IMR-90 (cell line): ENCODE results near the gene ATIC. TPM values are rescaled to one million over a fixed set of nuclear protein-coding genes. Genes with fewer than 3 reads are reported as not detected.

Source experiments
- ATAC-seq: fragments of 200-7000 bp; cut with Tn5 transposase; 2 replicates; pipeline ENCODE4 v1.9.1; 2020; ENCODE audit warnings: low read depth, mild to moderate bottlenecking, moderate library complexity
- BruUV-seq: library from RNA; stranded (reverse); fragments of 400-500 nt; replicated peaks from 2 replicates; lab custom pipeline; 2021; lab: Mats Ljungman, UMichigan
- CTCF ChIA-PET: fragments of 300-600 bp; formaldehyde crosslinking; extraction: SDS; loops from one replicate; lab custom pipeline; 2021; ENCODE audit warnings: antibody characterized with exemption; lab: Yijun Ruan, JAX
- POLR2A ChIA-PET: fragments of 300-600 bp; sonication (Branson Sonifier 250); formaldehyde crosslinking; loops from one replicate; lab custom pipeline; 2022; ENCODE audit warnings: antibody characterized with exemption; ENCODE audit not compliant: unreplicated experiment; lab: Charles Lee
- DNase-seq: peaks from one replicate; pipeline ENCODE4 v3.0.0; 2013
- H2AFZ ChIP-seq: replicated peaks from 2 replicates; pipeline ENCODE3; 2013; ENCODE audit warnings: low read length, mild to moderate bottlenecking; ENCODE audit not compliant: poor library complexity
- H2AK5ac ChIP-seq: 2 replicates; pipeline ENCODE4 v1.6.1; 2013; ENCODE audit warnings: low read depth, low read length, inconsistent platforms
- H2AK9ac ChIP-seq: replicated peaks from 2 replicates; pipeline ENCODE3; 2013; ENCODE audit warnings: mild to moderate bottlenecking, low read depth, low read length, moderate library complexity; ENCODE audit not compliant: poor library complexity
- H2BK120ac ChIP-seq: 2 replicates; pipeline ENCODE4 v1.6.1; 2013; ENCODE audit warnings: low read depth, low read length, inconsistent platforms
- H2BK15ac ChIP-seq: 3 replicates; pipeline ENCODE4 v1.6.1; 2013; ENCODE audit warnings: low read depth, low read length, inconsistent platforms
- H2BK20ac ChIP-seq: 2 replicates; pipeline ENCODE4 v1.6.1; 2013; ENCODE audit warnings: low read depth, mild to moderate bottlenecking, inconsistent platforms, low read length, moderate library complexity
- H2BK5ac ChIP-seq: 2 replicates; pipeline ENCODE4 v1.6.1; 2013; ENCODE audit warnings: mild to moderate bottlenecking, low read depth, low read length, inconsistent platforms; ENCODE audit not compliant: poor library complexity, severe bottlenecking
- H3K14ac ChIP-seq: replicated peaks from 2 replicates; pipeline ENCODE4 v1.6.1; 2013; ENCODE audit warnings: low read depth, low read length, inconsistent platforms
- H3K18ac ChIP-seq: 2 replicates; pipeline ENCODE4 v1.6.1; 2013; ENCODE audit warnings: low read depth, low read length, control low read depth
- H3K23ac ChIP-seq: 2 replicates; pipeline ENCODE4 v1.6.1; 2013; ENCODE audit warnings: low read depth, low read length, inconsistent platforms
- H3K27ac ChIP-seq: 2 replicates; pipeline ENCODE4 v1.5.1; 2013; ENCODE audit warnings: mild to moderate bottlenecking, control low read depth, low read length; ENCODE audit not compliant: insufficient read depth
- H3K27me3 ChIP-seq: 2 replicates; pipeline ENCODE4 v1.6.1; 2013; ENCODE audit warnings: low read length; ENCODE audit not compliant: control insufficient read depth, insufficient read depth
- H3K36me3 ChIP-seq: 2 replicates; pipeline ENCODE4 v1.6.1; 2013; ENCODE audit warnings: low read length, mixed read lengths; ENCODE audit not compliant: control insufficient read depth, insufficient read depth
- H3K4ac ChIP-seq: 2 replicates; pipeline ENCODE4 v1.6.1; 2013; ENCODE audit warnings: low read depth, low read length, inconsistent platforms
- H3K4me1 ChIP-seq: 2 replicates; pipeline ENCODE4 v1.6.1; 2013; ENCODE audit warnings: low read length, mixed read lengths; ENCODE audit not compliant: control insufficient read depth, insufficient read depth
- H3K4me2 ChIP-seq: 2 replicates; pipeline ENCODE4 v1.6.1; 2013; ENCODE audit warnings: low read depth, mild to moderate bottlenecking, control low read depth, low read length, moderate library complexity
- H3K4me3 ChIP-seq: 2 replicates; pipeline ENCODE4 v1.5.1; 2013; ENCODE audit warnings: low read depth, mild to moderate bottlenecking, control low read depth, low read length, moderate library complexity; ENCODE audit not compliant: insufficient read depth
- H3K56ac ChIP-seq: 2 replicates; pipeline ENCODE4 v1.6.1; 2013; ENCODE audit warnings: low read length, inconsistent platforms; ENCODE audit not compliant: insufficient read depth; ENCODE audit errors: extremely low read depth
- H3K79me1 ChIP-seq, 2 experiments: 2 replicates each; pipeline ENCODE4 v1.6.1; 2013; ENCODE audit warnings: low read length in 2 of 2, inconsistent platforms in 1 of 2, low read depth in 1 of 2
- H3K9ac ChIP-seq: 2 replicates; pipeline ENCODE4 v1.6.1; 2013; ENCODE audit warnings: low read depth, low read length, control low read depth
- H3K9me1 ChIP-seq: 2 replicates; pipeline ENCODE4 v1.6.1; 2013; ENCODE audit warnings: low read length, inconsistent platforms; ENCODE audit not compliant: insufficient read depth
- H3K9me3 ChIP-seq: 2 replicates; pipeline ENCODE4 v1.6.1; 2013; ENCODE audit warnings: low read length; ENCODE audit not compliant: control insufficient read depth, insufficient read depth
- H4K20me1 ChIP-seq: 2 replicates; pipeline ENCODE4 v1.6.1; 2013; ENCODE audit warnings: low read length, inconsistent platforms; ENCODE audit not compliant: insufficient read depth
- H4K5ac ChIP-seq: 2 replicates; pipeline ENCODE4 v1.6.1; 2013; ENCODE audit warnings: mild to moderate bottlenecking, low read depth, low read length, control low read depth
- H4K8ac ChIP-seq, 2 experiments: 2 replicates each; pipeline ENCODE4 v1.6.1; 2013; ENCODE audit warnings: low read depth in 2 of 2, low read length in 2 of 2, control low read depth in 1 of 2, inconsistent platforms in 1 of 2
- H4K91ac ChIP-seq: 2 replicates; pipeline ENCODE4 v1.6.1; 2013; ENCODE audit warnings: low read depth, low read length, inconsistent platforms; ENCODE audit not compliant: insufficient read depth
- BHLHE40 ChIP-seq: fragments of 150-350 bp; IDR thresholded peaks from 2 replicates; pipeline ENCODE4 v1.6.1; 2016; ENCODE audit warnings: mild to moderate bottlenecking, low read depth, low read length
- RFX5 ChIP-seq: IDR thresholded peaks from 2 replicates; pipeline ENCODE4 v1.8.0; 2012; ENCODE audit warnings: low read depth, mild to moderate bottlenecking, low read length, moderate library complexity
- WGBS, 2 experiments: methylation state at CpG; one replicate each; pipeline versions ENCODE4 v1.1.5 to v1.1.7; 2013; ENCODE audit warnings: missing lambda C conversion rate in 2 of 2; ENCODE audit not compliant: insufficient read length in 1 of 2; ENCODE audit errors: extremely low coverage in 2 of 2; 5-methylcytosine and 5-hydroxymethylcytosine counted together
- dilution Hi-C: fragments of 300-500 bp; cut with HindIII; formaldehyde crosslinking; loops from one replicate; pipeline ENCODE4 v1.14.3; 2018; ENCODE audit warnings: low sequenced_read_pairs; ENCODE audit not compliant: unreplicated experiment
- in situ Hi-C: fragments of 300-500 bp; cut with MboI; formaldehyde crosslinking; loops from 3 replicates; pipeline ENCODE4 v1.14.3; 2019; ENCODE audit warnings: low sequenced_read_pairs, inconsistent platforms, mixed read lengths
- intact Hi-C: fragments of 100-400 bp; cut with micrococcal nuclease; formaldehyde crosslinking; loops from 2 replicates; pipeline ENCODE4 v1.10.0; 2022
- polyA plus RNA-seq, 3 experiments: library from polyadenylated mRNA; depleted of rRNA; stranded (reverse); fragments of >200 nt; gene quantifications; 2 replicates each; pipeline ENCODE4 v1.2.3, GENCODE V29; 2012; ENCODE audit warnings: low replicate concordance in 1 of 3
- total RNA-seq: library from RNA; depleted of rRNA; stranded (reverse); fragments of >200 nt; gene quantifications from 2 replicates; pipeline ENCODE4 v1.2.3, GENCODE V29; 2012
- TF ChIP-seq, protein P1 (sequence below): conservative IDR thresholded peaks from 2 replicates; pipeline ENCODE4 v1.5.1; 2012; ENCODE audit warnings: mild to moderate bottlenecking, low read depth, low read length, improper control_type of control experiment

The ATIC gene
- total and polyA plus RNA-seq, 2 of the 4 experiments (the other 2 are of a cell fraction), result 30.5 to 101 TPM

DNA sequence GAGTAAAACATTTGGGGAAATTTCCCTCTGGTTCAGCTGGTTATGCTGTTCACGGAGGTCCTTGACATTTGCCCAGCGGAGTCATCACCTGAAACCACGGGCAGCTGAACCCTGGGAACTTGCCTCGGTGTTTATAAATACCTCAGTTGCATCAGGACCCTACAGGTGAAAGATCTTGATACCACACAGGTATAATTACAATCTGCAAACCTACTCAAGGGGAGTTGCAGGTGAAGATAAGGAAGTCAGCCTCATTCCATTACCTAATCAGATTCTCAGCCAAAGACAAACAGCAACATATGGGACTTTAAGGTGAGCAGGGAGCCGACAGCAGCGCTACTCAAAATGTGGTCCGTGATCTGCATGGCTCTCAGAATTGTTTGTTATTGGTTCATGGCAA, 37.0 kb upstream of the ATIC start:
- no TSS peak for BruUV-seq
- Histone ChIP-seq H2AK9ac (no peak overlapping the region), H3K4ac (no peak overlapping the region), H2AK5ac (no peak overlapping the region), H3K27me3 (no peaks in the 10 kb centered on the region), H3K9ac (no peak overlapping the region), H3K36me3 (no peaks in the 10 kb centered on the region), H4K8ac (no peak overlapping the region), H3K9me1 (no peaks in the 10 kb centered on the region), H3K56ac (no peak overlapping the region), H3K27ac (no peak overlapping the region), H3K4me1 (no peaks in the 10 kb centered on the region), H2BK15ac (no peak overlapping the region), H4K20me1 (no peaks in the 10 kb centered on the region), H3K18ac (no peak overlapping the region), H3K14ac (no peak overlapping the region), H3K9me3 (no peaks in the 10 kb centered on the region), H2BK5ac (no peak overlapping the region), H3K4me3 (no peak overlapping the region), H4K5ac (no peak overlapping the region), H2BK20ac (no peak overlapping the region), H3K23ac (no peak overlapping the region), H3K79me1 (no peaks in the 10 kb centered on the region), H4K91ac (no peak overlapping the region), H2AFZ (no peak overlapping the region), H3K4me2 (no peak overlapping the region), H2BK120ac (no peak overlapping the region)
- dilution Hi-C loops (no loop called here), intact Hi-C loops (loop anchor here (5.0 to 10.0 kb wide), 2 partner anchors 313 to 660 kb away; no protein-coding TSS in a partner anchor), in situ Hi-C loops (no loop called here)
- no peak for ATAC-seq
- TF ChIP-seq RFX5, result no peak
- TF ChIP-seq BHLHE40, result no peak
- TF ChIP-seq, protein P1, sequence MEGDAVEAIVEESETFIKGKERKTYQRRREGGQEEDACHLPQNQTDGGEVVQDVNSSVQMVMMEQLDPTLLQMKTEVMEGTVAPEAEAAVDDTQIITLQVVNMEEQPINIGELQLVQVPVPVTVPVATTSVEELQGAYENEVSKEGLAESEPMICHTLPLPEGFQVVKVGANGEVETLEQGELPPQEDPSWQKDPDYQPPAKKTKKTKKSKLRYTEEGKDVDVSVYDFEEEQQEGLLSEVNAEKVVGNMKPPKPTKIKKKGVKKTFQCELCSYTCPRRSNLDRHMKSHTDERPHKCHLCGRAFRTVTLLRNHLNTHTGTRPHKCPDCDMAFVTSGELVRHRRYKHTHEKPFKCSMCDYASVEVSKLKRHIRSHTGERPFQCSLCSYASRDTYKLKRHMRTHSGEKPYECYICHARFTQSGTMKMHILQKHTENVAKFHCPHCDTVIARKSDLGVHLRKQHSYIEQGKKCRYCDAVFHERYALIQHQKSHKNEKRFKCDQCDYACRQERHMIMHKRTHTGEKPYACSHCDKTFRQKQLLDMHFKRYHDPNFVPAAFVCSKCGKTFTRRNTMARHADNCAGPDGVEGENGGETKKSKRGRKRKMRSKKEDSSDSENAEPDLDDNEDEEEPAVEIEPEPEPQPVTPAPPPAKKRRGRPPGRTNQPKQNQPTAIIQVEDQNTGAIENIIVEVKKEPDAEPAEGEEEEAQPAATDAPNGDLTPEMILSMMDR, result no peak
- POLR2A ChIA-PET, result no interaction called here
- 100% methylated on average over 2 of the region's 7 CpGs; no CpG with 5 or more reads in 1 of the 2 experiments for WGBS, 2 experiments
- no peak for DNase-seq
- CTCF ChIA-PET, result no interaction called here
